Activated CD4-positive, alpha-beta T cell treated with anti-CD3 and anti-CD28 coated beads for 24 hours (primary cell): ENCODE results near the gene DOK5.

ENCODE experiments used
- DNase-seq, 2 donors: peaks; one replicate each; pipeline ENCODE4 v3.0.0-alpha.2; 2020; ENCODE audit warnings: low read depth in 2 of 2

DOK5 gene

GRCh38 chr20:54557806-54558590 is 82.6 kb downstream of the DOK5 start:
- no peak for DNase-seq

DNA sequence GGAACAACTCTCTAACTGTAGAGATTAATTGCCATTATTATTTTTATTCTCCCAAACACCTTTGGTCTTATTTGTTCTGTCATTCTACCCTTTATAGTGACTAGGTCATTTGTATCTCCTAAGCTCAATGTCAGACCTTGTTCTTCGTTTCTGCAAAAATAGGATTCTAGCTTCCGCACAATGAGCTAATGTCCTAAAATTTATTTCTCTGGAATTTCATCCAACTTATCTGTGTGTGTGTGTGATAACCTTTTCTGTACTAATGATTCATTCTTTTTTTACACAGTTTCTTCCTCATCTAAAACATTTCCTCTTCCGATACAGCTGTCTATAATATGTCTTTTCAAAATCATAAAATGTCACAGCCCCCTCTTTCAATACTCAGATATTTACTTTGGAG is 84.5 kb downstream of the DOK5 start:
- DNase-seq: no peak

DNA sequence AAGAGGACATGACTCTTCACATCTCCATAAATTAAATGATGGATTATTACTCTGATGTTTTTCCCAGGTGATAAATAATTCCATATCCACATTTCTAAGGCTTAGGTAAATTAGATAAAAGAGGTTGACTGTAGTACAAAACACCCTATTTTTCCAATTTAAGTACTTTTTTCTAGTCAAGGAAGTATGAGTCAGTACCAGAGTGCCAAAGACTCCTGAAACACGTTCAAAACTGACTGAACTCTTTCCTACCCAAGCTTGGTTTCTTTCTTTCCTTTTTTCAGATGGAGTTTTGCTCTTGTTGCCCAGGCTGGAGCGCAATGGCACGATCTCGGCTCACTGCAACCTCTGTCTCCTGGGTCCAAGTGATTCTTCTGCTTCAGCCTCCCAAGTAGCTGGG is 85.0 kb downstream of the DOK5 start:
- DNase-seq: no peak

DNA sequence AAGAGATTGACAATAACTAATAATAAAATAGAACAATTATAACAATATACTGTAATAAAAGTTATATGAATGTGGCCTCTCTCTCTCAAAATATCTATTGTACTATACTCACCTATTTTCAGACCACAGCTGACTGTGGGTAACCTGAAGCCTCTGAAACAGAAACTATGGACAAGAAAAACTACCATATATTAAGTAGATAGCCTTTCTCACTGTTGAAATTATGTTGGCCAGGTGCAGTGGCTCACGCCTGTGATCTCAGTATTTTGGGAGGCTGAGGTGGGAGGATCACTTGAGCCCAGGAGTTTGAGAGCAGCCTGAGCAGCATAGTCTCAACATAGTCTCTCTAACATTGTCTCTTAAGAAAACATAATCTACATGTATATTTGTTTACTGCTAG is 89.9 kb downstream of the DOK5 start:
- DNase-seq: no peak

GRCh38 chr20:54566031-54566688 is 90.8 kb downstream of the DOK5 start:
- no peak for DNase-seq

GRCh38 chr20:54570561-54570960 is 95.2 kb downstream of the DOK5 start:
- no peak for DNase-seq

GRCh38 chr20:54572665-54573435 is 97.5 kb downstream of the DOK5 start:
- no peak for DNase-seq

DNA sequence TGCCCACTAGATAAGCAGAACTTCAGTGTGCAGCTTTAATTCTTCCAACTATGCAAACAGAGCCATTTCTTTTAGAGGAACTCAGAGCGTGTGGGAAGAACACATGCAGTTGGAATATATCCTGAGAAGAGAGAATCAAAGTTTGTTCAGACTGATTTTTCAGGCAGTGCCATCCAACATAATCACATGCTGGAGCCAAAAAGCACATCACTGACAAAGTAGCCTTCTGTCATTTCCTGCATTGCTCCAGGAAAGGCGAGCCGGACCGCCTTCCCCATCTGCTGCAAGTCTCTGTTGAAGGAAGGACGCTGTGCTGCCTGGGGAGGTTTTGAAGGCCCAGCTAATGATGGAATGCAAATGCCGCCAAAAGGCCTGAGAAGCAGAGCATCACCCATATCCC is 98.4 kb downstream of the DOK5 start:
- no peak for DNase-seq

GRCh38 chr20:54576518-54576917 is 101.1 kb downstream of the DOK5 start:
- DNase-seq: no peak

- DNase-seq: no peak
Observed at GRCh38 chr20:54577637-54578036, 102.2 kb downstream of the DOK5 start.

GRCh38 chr20:54585217-54585616 is 109.8 kb downstream of the DOK5 start:
- DNase-seq: no peak

DNA sequence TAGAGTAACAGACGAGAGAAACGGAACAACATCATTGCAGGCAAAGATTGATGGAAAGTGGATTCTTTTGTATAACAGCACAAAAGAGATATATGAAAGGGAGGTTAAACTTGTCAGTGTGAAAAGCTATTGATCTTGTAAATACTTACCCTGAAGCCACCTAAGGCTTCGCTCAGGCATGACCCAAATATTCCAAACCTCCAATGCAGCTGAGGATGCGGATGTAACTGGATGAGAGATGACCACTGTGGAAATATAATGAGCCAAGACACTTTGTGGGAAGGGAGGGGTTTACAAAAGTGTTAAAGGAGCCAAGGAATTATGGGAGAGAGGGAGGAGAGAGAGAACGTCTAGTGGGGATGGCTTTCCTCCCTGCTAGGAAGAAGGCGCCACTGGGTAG is 112.0 kb downstream of the DOK5 start:
- no peak for DNase-seq

DNA sequence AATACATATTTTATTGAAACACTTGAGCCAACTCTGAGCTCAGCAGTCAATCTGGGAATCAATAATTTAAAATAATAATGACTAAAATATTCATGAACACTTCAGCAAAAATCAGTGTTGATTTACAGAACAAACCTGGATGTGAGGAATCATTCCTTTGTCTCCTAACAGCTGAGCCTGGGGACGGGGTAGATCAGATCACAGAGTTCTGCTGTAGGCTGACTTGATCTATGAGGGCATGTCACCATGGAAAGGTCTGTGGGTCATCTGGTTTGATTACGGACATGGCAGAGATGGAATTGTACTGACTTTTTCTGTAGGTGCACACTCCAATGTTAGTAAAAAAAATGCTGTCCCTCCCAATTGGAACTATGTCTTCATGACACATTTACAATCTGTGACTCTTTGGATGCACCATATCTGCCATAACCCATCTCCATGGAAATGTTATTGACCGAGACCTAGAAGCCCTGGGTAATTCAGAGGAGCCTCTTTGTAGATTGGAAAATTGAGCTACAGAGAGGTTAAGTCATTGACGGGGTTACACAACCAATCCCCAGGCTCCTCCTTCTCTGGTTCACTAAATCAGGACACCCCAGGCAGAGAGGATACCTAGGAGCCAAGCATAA is 114.1 kb downstream of the DOK5 start:
- DNase-seq: no peak

DNA sequence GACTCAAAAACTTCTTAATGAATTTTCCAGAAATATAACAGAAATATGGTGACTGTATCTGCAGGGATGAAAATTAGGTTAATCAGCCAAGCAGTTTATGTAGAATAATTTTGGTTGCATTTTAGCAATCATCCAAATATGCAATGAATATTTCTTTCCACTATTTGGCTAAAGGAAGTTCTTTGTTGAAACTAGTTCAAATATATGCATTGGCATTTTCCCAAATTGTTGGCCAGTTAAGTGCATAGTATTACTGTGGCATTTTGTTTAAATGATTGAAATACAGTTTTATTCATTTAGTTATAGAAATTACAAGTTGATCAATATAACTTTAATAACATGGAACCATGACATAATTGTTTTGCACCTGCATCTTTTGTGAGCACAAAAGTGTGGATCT is 115.5 kb downstream of the DOK5 start:
- no peak for DNase-seq

DNA sequence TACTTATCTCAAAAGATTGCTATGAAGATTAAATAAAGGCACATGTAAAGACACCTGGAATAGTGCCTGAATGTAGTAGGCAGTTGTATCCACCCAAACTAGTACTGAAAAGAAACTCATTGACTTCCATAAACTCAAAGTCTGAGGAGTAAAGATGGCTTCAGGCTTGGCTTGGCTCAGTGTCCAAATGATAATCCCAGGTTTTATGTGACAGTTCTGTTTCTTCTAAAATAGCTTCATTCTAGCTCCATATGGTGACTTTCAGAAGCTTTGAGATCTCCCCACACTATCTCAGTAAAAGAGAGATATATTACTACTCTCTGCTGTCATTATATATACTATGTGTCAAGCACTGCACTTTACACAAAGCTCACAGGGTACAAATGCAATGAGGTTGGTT is 121.3 kb downstream of the DOK5 start:
- DNase-seq: no peak

- no peak for DNase-seq
Observed at GRCh38 chr20:54598352-54598751, 123.0 kb downstream of the DOK5 start.

DNA sequence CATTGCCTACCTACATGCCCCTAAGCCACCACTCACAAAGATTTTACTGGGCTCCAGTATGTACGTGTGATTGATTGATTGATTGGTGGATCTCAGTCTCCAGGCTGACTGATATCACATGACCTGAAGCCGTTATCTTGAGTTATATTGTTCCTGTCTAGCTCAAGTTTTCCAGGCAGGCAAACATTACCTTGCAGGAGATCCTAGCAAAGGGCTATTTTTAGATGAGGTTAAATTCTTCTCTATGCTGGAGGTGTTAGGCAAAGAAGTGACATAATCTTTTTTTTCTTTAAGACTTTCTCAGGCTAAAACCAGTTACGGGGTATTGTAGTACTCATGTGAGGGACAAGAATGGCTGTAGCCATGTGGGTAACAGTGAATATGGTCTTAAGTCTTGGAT is 125.2 kb downstream of the DOK5 start:
- no peak for DNase-seq

DNA sequence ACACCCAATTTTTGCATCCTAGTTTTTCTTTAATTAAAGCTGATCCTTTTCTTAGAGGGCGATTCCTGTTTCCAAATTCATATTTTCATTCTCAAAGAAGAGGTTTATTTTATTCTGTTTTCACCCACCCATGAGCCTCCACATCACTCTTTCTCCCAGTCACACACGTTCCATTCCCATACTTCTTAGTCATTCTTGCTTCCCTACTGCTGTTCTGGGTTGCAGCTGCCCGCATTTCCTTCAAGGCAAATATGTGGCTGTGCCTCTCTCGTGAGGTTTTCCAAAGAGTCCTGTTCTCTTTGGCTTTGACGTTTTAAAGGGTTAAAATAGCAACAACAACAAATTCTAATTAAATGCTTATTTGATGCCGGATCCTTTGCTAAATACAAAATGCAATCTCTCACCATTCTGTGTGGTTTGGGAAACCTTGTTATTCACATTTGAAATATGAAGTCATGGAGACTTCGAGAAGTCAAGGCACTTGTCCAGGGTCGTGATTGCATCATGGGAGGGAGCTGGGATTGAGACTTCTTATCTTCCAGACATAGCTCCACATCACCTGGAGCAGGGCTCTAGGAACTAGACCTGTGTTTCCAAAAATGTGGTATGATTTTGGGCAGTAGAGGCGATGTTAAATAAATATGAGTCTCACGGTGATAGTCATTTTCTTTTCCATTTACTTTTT is 126.6 kb downstream of the DOK5 start:
- no peak for DNase-seq

DNA sequence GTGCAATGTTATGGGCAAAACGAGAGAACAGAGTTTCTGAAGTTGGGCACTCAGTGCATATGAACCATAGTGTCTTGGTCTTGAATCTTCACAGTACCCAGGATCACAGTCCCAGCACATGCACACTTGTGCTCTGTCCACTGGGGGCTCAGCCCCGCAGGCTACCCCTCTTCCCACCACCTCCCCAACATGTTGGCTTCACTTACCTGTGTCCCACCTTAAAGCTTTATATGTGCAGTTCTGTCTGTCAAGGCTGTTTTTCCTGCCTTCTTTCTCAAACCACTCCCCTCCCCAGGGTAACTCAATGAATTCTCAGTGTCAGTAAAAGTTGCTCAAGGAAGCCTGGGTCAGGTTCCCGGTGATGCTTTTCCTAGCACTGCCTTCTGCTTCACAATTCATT is 129.9 kb downstream of the DOK5 start:
- no peak for DNase-seq

DNA sequence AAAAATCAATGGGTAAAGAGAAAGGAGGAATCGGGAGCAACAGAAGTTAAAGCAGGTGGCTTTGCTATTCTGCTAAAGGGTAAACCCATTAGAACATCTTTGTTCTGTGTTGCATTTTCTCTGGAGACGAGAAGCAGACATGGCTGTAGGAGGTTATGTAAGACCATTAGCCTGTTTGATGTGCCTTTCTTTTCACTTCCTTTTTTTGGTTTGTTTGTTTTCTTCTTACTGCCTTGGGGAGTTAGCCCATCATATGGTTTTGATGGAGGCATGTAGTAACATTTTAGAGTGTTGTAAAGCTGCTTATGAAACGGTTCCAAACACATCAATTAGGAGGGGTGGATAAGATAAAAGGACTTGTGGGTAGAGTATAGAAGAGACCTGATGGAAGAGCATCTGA is 131.0 kb downstream of the DOK5 start:
- no peak for DNase-seq

GRCh38 chr20:54608039-54608745 is 132.8 kb downstream of the DOK5 start:
- DNase-seq: no peak
